Gastrocnemius medialis (tissue), 4 donors: ENCODE data around the gene WDR49.

Experiments
- CTCF ChIP-seq, 5 experiments: fragments of 450-650 bp in 3 of 5; fragments of 200-600 bp in 2 of 5; sonication (generic) in 2 of 5; IDR thresholded peaks in 4 of 5; conservative IDR thresholded peaks in 1 of 5; 1 replicate in 4 of 5; 2 replicates in 1 of 5; pipeline ENCODE4 v1.5.1; 2016 to 2019; ENCODE audit warnings: antibody characterized with exemption in 5 of 5, mild to moderate bottlenecking in 3 of 5, moderate library complexity in 3 of 5
- POLR2A ChIP-seq, 2 donors: fragments of 450-650 bp; IDR thresholded peaks; one replicate each; pipeline ENCODE4 v1.6.1; 2017; ENCODE audit warnings: antibody characterized with exemption in 2 of 2, mild to moderate bottlenecking in 2 of 2, moderate library complexity in 2 of 2

- TF ChIP-seq CTCF (IDR thresholded peaks at IDR 0.05 in 4 of 5, conservative IDR thresholded peaks at IDR 0.05 in 1 of 5) = no peak
- no peak for TF ChIP-seq POLR2A (IDR thresholded peaks at IDR 0.05)
These were observed 78.6 kb downstream of the WDR49 start for GRCh38 chr3:167575000-167575600.
